ENCODE measurements around the gene SWAP70.

- TF ChIP-seq CTCF (IDR thresholded peaks at IDR 0.05) (no peak), POLR2A (IDR thresholded peaks at IDR 0.05) (no peak)
Observed at GRCh38 chr11:9726321-9727022, 62.6 kb downstream of the SWAP70 start.
